PC-3 (cell line): ENCODE data around the gene PLOD1.
"Not testable (repeated sequence)": the region's sequence is repeated elsewhere in the genome, so short reads cannot be mapped to it uniquely, and the experiment has no call there.

ENCODE experiments used
- CTCF ChIP-seq: fragments of 300-600 bp; sonication (generic); conservative IDR thresholded peaks from 2 replicates; pipeline ENCODE4 v1.5.1; 2017; ENCODE audit warnings: antibody characterized with exemption, low read depth, mild to moderate bottlenecking, low read length
- EZH2 ChIP-seq: fragments of 300-600 bp; sonication (generic); IDR thresholded peaks from one replicate; pipeline ENCODE4 v1.6.1; 2017; ENCODE audit warnings: antibody characterized with exemption, mild to moderate bottlenecking, low read length; ENCODE audit not compliant: unreplicated experiment

- not testable (repeated sequence) for TF ChIP-seq CTCF, EZH2
Measured at GRCh38 chr1:12008355-12008754, 73.8 kb downstream of the PLOD1 start.
